Esophagus muscularis mucosa (tissue), 4 donors: ENCODE data around the gene SLC23A2. TPM values are rescaled to one million over a fixed set of nuclear protein-coding genes. Genes with fewer than 3 reads are reported as not detected.

ENCODE experiments used
- DNase-seq: peaks from one replicate; pipeline ENCODE4 v3.0.0-alpha.2; 2017; ENCODE audit errors: extremely low spot score
- H3K27ac ChIP-seq, 4 donors: fragments of 200-600 bp; sonication (generic); replicated peaks in 1 of 4; 1 replicate in 3 of 4; 2 replicates in 1 of 4; pipeline ENCODE4 v1.5.1; 2016 to 2019; ENCODE audit warnings: mild to moderate bottlenecking in 1 of 4
- H3K27me3 ChIP-seq, 4 donors: fragments of 200-600 bp; sonication (generic); one replicate each; pipeline versions ENCODE4 v1.5.1 to v1.6.0; 2016 to 2019
- H3K36me3 ChIP-seq, 4 donors: fragments of 200-600 bp; sonication (generic); one replicate each; pipeline ENCODE4 v1.5.1; 2016 to 2019
- H3K4me1 ChIP-seq, 4 donors: fragments of 200-600 bp; sonication (generic); one replicate each; pipeline ENCODE4 v1.5.1; 2016 to 2019
- H3K4me3 ChIP-seq, 4 donors: fragments of 200-600 bp; sonication (generic); 1 replicate in 2 of 4; 2 replicates in 2 of 4; pipeline ENCODE4 v1.5.1; 2016 to 2019; ENCODE audit warnings: mild to moderate bottlenecking in 4 of 4, moderate library complexity in 1 of 4
- H3K9me3 ChIP-seq, 4 donors: fragments of 200-600 bp; sonication (generic); 1 replicate in 3 of 4; 2 replicates in 1 of 4; pipeline ENCODE4 v1.5.1; 2016 to 2019
- CTCF ChIP-seq, 3 experiments: fragments of 200-600 bp in 2 of 3; fragments of 450-650 bp in 1 of 3; sonication (generic) in 2 of 3; IDR thresholded peaks; one replicate each; pipeline ENCODE4 v1.5.1; 2017 to 2019; ENCODE audit warnings: antibody characterized with exemption in 3 of 3, mild to moderate bottlenecking in 2 of 3, moderate library complexity in 1 of 3
- EP300 ChIP-seq: sonication (generic); formaldehyde crosslinking; IDR thresholded peaks from one replicate; pipeline ENCODE4 v1.6.1; 2017; ENCODE audit warnings: antibody characterized with exemption
- POLR2A ChIP-seq: fragments of 450-650 bp; IDR thresholded peaks from one replicate; pipeline ENCODE4 v1.6.1; 2017; ENCODE audit warnings: antibody characterized with exemption, moderate library complexity, mild to moderate bottlenecking, low read depth
- POLR2AphosphoS5 ChIP-seq, 2 donors: sonication (generic); formaldehyde crosslinking; IDR thresholded peaks; one replicate each; pipeline ENCODE4 v1.6.1; 2017; ENCODE audit warnings: antibody characterized with exemption in 2 of 2
- WGBS: methylation state at CpG from one replicate; pipeline ENCODE4 v1.1.5; 2018; 5-methylcytosine and 5-hydroxymethylcytosine counted together
- intact Hi-C: fragments of 100-400 bp; cut with DNase I; formaldehyde crosslinking; loops from one replicate; pipeline ENCODE4 v1.15.1; 2023
- total RNA-seq, 4 donors: library from RNA; depleted of rRNA; stranded (reverse); fragments of >200 nt; gene quantifications; one replicate each; pipeline versions ENCODE4 v1.1.0 to v1.2.1, GENCODE V29; 2016

The SLC23A2 gene
- total RNA-seq, 4 donors from 2014 or later: 8.7 to 16.0 (median 12.2) TPM

DNA sequence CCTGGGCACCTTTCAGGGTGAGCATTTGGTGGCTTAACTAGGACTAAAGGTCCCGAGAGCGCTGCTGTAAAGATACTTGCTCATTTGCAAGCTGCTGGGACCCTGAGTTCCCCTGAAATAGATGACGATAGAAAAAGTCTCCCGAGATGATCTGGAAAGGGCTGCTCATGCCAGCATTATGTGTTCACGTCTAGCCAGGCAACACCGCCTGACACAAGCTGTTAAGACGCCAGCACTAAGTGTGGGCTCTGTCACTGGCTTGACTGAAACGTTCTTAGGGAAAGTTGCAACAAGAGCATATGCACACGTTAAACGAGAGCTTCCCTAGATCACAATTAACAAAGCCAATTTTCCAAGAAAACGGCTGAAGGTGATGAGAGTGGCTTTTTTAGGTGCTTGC is 113.7 kb downstream of the SLC23A2 start:
- H3K36me3 ChIP-seq: peaks cover 6 to 71% (median 38%) of the 10 kb centered on the region in 4 donors

GRCh38 chr20:4886771-4887527 is 114.4 kb downstream of the SLC23A2 start:
- Histone ChIP-seq H3K4me3 (no peak overlapping the region), H3K27me3 (no peaks in the 10 kb centered on the region), H3K36me3 (peaks cover 6 to 75% (median 42%) of the 10 kb centered on the region in 4 donors), H3K9me3 (no peaks in the 10 kb centered on the region), H3K4me1 (peaks cover 0 to 6% (median 0%) of the 10 kb centered on the region in 4 donors), H3K27ac (no peak overlapping the region)
- intact Hi-C loops: no loop called here
- TF ChIP-seq CTCF (IDR thresholded peaks at IDR 0.05): no peak
- TF ChIP-seq POLR2A: no peak
- no peak for TF ChIP-seq POLR2AphosphoS5 (IDR thresholded peaks at IDR 0.05)
- TF ChIP-seq EP300: no peak
- no peak for DNase-seq
- 86% methylated on average over 8 of the region's 8 CpGs for WGBS

More for the DNA sequence above, 113.7 kb downstream of the SLC23A2 start:
- H3K9me3 ChIP-seq: no peaks in the 10 kb centered on the region
- intact Hi-C loops: no loop called here
- no peak overlapping the region for H3K4me3 ChIP-seq
- TF ChIP-seq CTCF (IDR thresholded peaks at IDR 0.05) (no peak), POLR2A (no peak), POLR2AphosphoS5 (IDR thresholded peaks at IDR 0.05) (no peak), EP300 (no peak)
- no peak for DNase-seq
- no peak overlapping the region for H3K27ac ChIP-seq
- no peaks in the 10 kb centered on the region for H3K27me3 ChIP-seq
- H3K4me1 ChIP-seq: peaks cover 0 to 6% (median 0%) of the 10 kb centered on the region in 4 donors
- 79% methylated on average over 11 of the region's 11 CpGs for WGBS

- Histone ChIP-seq H3K27me3 (no peaks in the 10 kb centered on the region), H3K36me3 (peaks cover 6 to 71% (median 42%) of the 10 kb centered on the region in 4 donors), H3K4me1 (peaks cover 0 to 6% (median 0%) of the 10 kb centered on the region in 4 donors), H3K9me3 (no peaks in the 10 kb centered on the region), H3K27ac (no peak overlapping the region), H3K4me3 (no peak overlapping the region)
- no peak for DNase-seq
- intact Hi-C loops: no loop called here
- 90% methylated on average over 8 of the region's 8 CpGs for WGBS
- no peak for TF ChIP-seq POLR2AphosphoS5 (IDR thresholded peaks at IDR 0.05)
Measured at GRCh38 chr20:4885877-4886276, 115.4 kb downstream of the SLC23A2 start.

DNA sequence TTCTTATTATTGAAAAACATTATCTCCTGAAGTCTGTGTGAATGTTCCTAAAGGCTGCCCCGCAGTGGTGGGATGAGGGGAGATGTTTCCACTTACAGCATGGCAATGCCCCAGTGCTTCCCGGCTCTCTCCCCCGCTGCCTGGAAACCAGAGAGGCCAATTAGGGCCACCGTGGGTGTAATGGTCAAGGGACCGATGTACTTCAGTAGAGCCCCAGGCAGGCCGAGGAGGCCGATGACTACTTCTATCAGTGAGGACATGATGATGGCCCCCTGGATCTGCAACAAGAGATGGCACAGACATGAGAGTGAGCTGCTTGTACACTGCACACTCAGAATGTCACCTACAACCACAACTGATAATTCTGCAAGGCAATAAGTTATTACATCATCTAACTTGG is 117.8 kb downstream of the SLC23A2 start:
- Histone ChIP-seq H3K4me1 (peaks cover 0 to 6% (median 0%) of the 10 kb centered on the region in 4 donors), H3K36me3 (peaks cover 0 to 67% (median 40%) of the 10 kb centered on the region in 4 donors), H3K9me3 (no peaks in the 10 kb centered on the region), H3K27me3 (no peaks in the 10 kb centered on the region), H3K27ac (no peak overlapping the region), H3K4me3 (no peak overlapping the region)
- 90% methylated on average over 5 of the region's 7 CpGs for WGBS
- TF ChIP-seq POLR2A (no peak), CTCF (IDR thresholded peaks at IDR 0.05) (no peak), POLR2AphosphoS5 (IDR thresholded peaks at IDR 0.05) (no peak), EP300 (no peak)
- intact Hi-C loops: no loop called here
- DNase-seq: no peak

- peaks cover 0 to 62% (median 39%) of the 10 kb centered on the region in 4 donors for H3K36me3 ChIP-seq
- no peaks in the 10 kb centered on the region for H3K27me3 ChIP-seq
- H3K27ac ChIP-seq: no peak overlapping the region
- intact Hi-C loops: no loop called here
- no peak for TF ChIP-seq CTCF (IDR thresholded peaks at IDR 0.05)
- no peak overlapping the region for H3K4me3 ChIP-seq
- no peak for DNase-seq
- 81% methylated on average over 3 of the region's 3 CpGs for WGBS
- peaks cover 0 to 6% (median 0%) of the 10 kb centered on the region in 4 donors for H3K4me1 ChIP-seq
- no peaks in the 10 kb centered on the region for H3K9me3 ChIP-seq
Measured at GRCh38 chr20:4883051-4883450, 118.3 kb downstream of the SLC23A2 start.
